ENCODE results near the gene TRIM66.

TRIM66 gene

DNA sequence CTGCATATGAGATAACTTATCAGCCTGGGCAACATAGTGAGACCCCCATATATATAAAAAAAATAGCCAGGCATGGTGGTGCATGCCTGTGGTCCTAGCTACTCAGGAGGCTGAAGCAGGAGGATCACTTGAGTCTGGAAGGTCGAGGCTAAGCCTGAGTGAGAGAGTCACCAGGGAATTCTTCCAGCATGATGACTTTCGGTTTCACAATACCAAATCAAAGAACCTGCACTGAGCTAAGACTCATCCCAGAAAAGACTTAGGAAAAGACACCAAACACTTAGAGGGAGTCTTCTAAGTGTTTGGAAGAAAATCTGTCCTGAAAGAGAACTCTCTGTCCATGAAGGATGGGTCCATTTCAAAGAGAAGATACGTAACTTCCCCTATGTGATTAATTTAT is 101.2 kb downstream of the TRIM66 start:
- Histone ChIP-seq H3K36me3 (ENCODE audit: control insufficient read depth, insufficient read depth, low read length) (no peaks in the 10 kb centered on the region), H3K27me3 (replicated peaks; ENCODE audit: control insufficient read depth, insufficient read depth, low read length) (no peaks in the 10 kb centered on the region), H3K4me3 (replicated peaks; ENCODE audit: low read depth, low read length) (no peak overlapping the region)
- TF ChIP-seq, protein P1, sequence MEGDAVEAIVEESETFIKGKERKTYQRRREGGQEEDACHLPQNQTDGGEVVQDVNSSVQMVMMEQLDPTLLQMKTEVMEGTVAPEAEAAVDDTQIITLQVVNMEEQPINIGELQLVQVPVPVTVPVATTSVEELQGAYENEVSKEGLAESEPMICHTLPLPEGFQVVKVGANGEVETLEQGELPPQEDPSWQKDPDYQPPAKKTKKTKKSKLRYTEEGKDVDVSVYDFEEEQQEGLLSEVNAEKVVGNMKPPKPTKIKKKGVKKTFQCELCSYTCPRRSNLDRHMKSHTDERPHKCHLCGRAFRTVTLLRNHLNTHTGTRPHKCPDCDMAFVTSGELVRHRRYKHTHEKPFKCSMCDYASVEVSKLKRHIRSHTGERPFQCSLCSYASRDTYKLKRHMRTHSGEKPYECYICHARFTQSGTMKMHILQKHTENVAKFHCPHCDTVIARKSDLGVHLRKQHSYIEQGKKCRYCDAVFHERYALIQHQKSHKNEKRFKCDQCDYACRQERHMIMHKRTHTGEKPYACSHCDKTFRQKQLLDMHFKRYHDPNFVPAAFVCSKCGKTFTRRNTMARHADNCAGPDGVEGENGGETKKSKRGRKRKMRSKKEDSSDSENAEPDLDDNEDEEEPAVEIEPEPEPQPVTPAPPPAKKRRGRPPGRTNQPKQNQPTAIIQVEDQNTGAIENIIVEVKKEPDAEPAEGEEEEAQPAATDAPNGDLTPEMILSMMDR (IDR thresholded peaks at IDR 0.05; ENCODE audit: insufficient read depth, low read length, poor library complexity, severe bottlenecking) = no peak
- DNase-seq (ENCODE audit: extremely low read depth, insufficient read length) = no peak

DNA sequence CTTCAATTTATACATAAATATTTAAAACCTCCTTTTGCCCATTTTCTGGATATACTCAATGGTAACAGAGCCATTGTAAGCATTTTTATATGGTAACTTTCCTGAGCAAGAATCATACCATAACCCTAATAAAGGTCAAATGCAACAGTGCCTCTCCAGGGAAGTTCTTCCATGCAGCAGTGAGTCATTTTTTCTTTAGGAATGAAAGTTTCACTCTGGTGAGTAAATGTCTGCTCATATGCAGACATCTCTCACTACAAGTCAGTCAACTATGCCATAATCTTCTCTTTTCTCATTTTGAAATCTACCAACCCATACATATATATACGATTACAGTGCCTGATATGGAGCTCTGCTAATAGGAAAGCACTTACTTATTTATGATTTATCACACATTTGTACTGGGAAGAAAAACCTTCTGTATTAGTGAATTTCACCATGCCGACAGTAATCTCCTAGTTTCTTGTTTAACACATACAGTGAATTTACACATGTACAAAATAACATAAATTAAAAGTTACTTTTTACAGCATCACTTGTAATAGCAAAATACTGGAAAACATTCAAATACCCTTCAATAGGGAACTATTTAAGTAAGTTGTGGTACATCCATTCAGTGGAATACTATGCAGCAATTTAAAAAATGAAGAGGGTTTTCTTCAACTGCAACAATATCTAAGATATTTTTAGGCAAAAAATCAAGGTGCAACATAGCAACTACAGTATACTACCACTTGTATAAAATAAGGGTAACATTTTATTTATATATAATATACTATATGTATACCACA is 104.5 kb downstream of the TRIM66 start:
- Histone ChIP-seq H3K4me3 (replicated peaks; ENCODE audit: low read depth, low read length) (no peak overlapping the region), H3K27me3 (replicated peaks; ENCODE audit: control insufficient read depth, insufficient read depth, low read length) (no peaks in the 10 kb centered on the region), H3K36me3 (ENCODE audit: control insufficient read depth, insufficient read depth, low read length) (no peaks in the 10 kb centered on the region)
- no peak for DNase-seq (ENCODE audit: extremely low read depth, insufficient read length)
- TF ChIP-seq, protein P1 (IDR thresholded peaks at IDR 0.05; ENCODE audit: insufficient read depth, low read length, poor library complexity, severe bottlenecking) = no peak

DNA sequence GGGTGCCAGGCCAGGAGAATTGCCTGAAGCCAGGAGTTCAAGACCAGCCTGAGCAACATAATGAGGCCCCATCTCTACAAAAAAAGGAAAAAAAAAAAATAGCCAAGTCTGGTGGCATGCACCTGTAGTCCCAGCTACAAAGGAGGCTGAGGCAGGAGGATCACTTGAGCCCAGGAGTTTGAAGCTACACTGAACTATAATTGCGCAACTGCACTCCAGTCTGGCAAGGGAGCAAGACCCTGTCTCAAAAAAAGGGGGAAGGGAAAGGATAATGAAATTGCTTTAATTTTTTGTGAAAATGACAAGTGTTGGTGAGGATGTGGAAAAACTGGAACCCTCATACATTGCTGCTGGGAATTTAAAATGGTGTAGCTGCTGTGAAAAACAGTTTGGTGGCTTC is 107.7 kb downstream of the TRIM66 start:
- TF ChIP-seq, protein P1 (IDR thresholded peaks at IDR 0.05; ENCODE audit: insufficient read depth, low read length, poor library complexity, severe bottlenecking) = no peak
- no peak for DNase-seq (ENCODE audit: extremely low read depth, insufficient read length)

DNA sequence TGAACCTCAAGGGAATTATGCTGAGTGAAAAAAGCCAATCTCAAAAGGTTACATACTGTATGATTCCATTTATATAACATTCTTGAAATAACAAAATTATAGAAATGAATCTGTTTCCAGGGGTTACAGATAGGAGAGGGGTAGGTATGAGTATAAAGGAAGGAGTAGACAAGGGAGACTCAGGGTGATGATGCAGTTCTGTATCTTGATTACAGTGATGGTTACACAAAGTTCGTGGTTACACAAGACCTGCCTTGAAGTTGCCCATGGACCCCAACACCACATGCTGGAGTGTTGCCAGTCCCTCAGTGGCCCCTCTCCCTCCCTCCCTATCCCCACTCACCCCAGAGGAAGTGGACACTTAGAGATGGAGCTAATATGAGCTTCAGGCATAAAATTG is 108.7 kb downstream of the TRIM66 start:
- no peaks in the 10 kb centered on the region for H3K27me3 ChIP-seq (replicated peaks; ENCODE audit: control insufficient read depth, insufficient read depth, low read length)
- no peak overlapping the region for H3K4me3 ChIP-seq (replicated peaks; ENCODE audit: low read depth, low read length)
- TF ChIP-seq, protein P1 (IDR thresholded peaks at IDR 0.05; ENCODE audit: insufficient read depth, low read length, poor library complexity, severe bottlenecking) = no peak
- DNase-seq (ENCODE audit: extremely low read depth, insufficient read length) = no peak
- no peaks in the 10 kb centered on the region for H3K36me3 ChIP-seq (ENCODE audit: control insufficient read depth, insufficient read depth, low read length)

More for the DNA sequence above, 107.7 kb downstream of the TRIM66 start:
- no peaks in the 10 kb centered on the region for H3K27me3 ChIP-seq (replicated peaks; ENCODE audit: control insufficient read depth, insufficient read depth, low read length)
- no peak overlapping the region for H3K4me3 ChIP-seq (replicated peaks; ENCODE audit: low read depth, low read length)
- no peaks in the 10 kb centered on the region for H3K36me3 ChIP-seq (ENCODE audit: control insufficient read depth, insufficient read depth, low read length)

DNA sequence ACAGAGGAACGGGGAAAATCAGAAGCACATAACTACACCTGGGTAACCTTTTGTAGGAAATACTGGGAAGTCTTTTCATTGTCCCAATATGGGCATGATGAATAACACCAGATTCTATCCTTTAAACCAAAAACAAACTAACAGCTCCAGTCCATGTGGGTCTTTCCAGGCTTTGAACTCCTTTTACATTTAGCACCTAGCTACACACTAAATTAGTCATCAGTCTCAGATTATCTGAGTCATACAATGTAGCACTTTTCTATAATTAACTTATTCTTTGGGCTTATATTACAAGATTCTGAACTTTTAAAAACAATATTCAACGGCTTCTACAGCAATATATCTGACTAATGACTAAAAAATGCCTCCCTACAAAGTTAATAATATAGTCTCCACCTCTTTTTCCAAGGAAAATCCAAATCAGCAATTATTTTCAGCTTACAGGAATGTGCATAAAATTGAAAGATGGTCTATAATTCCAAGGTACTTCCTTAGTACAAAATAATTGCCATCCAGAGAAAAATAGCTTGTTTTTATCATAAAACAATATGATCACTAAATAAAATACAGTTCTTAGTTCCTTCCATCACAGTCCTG is 114.8 kb downstream of the TRIM66 start:
- TF ChIP-seq, protein P1 (IDR thresholded peaks at IDR 0.05; ENCODE audit: insufficient read depth, low read length, poor library complexity, severe bottlenecking) = no peak
- no peak overlapping the region for H3K4me3 ChIP-seq (replicated peaks; ENCODE audit: low read depth, low read length)
- DNase-seq (ENCODE audit: extremely low read depth, insufficient read length) = no peak
- no peaks in the 10 kb centered on the region for H3K27me3 ChIP-seq (replicated peaks; ENCODE audit: control insufficient read depth, insufficient read depth, low read length)
- no peaks in the 10 kb centered on the region for H3K36me3 ChIP-seq (ENCODE audit: control insufficient read depth, insufficient read depth, low read length)
